OCI-M2 (cell line): ENCODE results near the gene SLC1A4.
"Not testable (repeated sequence)": the region's sequence is repeated elsewhere in the genome, so short reads cannot be mapped to it uniquely, and the experiment has no call there.

Source experiments
- DNase-seq: peaks from one replicate; lab custom pipeline; 2025; ENCODE audit not compliant: unreplicated experiment; lab: John Stamatoyannopoulos, UW

SLC1A4 gene

GRCh38 chr2:64989126-64989981, at the start of gene SLC1A4:
TSS of gene SLC1A4 (plus strand) at chr2:64989399. CDS start at chr2:64989644, 245 bp downstream.
- DNase-seq = no peak

- no peak for DNase-seq
Measured at GRCh38 chr2:64941143-64941542, 48.1 kb upstream of the SLC1A4 start.

- DNase-seq = no peak
Measured at GRCh38 chr2:64941801-64942200, 47.4 kb upstream of the SLC1A4 start.

- DNase-seq = no peak
Measured at GRCh38 chr2:64942693-64943092, 46.5 kb upstream of the SLC1A4 start.

GRCh38 chr2:64943387-64944150, 45.6 kb upstream of the SLC1A4 start:
- no peak for DNase-seq

- no peak for DNase-seq
Measured at GRCh38 chr2:64944484-64944883, 44.7 kb upstream of the SLC1A4 start.

- no peak for DNase-seq
Measured at GRCh38 chr2:64945973-64946768, 43.0 kb upstream of the SLC1A4 start.

GRCh38 chr2:64946769-64947247, 42.4 kb upstream of the SLC1A4 start:
- no peak for DNase-seq

GRCh38 chr2:64947885-64948284, 41.3 kb upstream of the SLC1A4 start:
- DNase-seq = no peak

- DNase-seq = no peak
Measured at GRCh38 chr2:64950226-64951160, 38.7 kb upstream of the SLC1A4 start.

GRCh38 chr2:64951306-64951953, 37.8 kb upstream of the SLC1A4 start:
- no peak for DNase-seq

- DNase-seq = no peak
Measured at GRCh38 chr2:64952096-64952495, 37.1 kb upstream of the SLC1A4 start.

- no peak for DNase-seq
Measured at GRCh38 chr2:64952511-64953482, 36.4 kb upstream of the SLC1A4 start.

- DNase-seq = no peak
Measured at GRCh38 chr2:64955467-64955866, 33.7 kb upstream of the SLC1A4 start.

- DNase-seq = no peak
Measured at GRCh38 chr2:64957109-64957903, 31.9 kb upstream of the SLC1A4 start.

- no peak for DNase-seq
Measured at GRCh38 chr2:64958556-64958955, 30.6 kb upstream of the SLC1A4 start.

- DNase-seq = no peak
Measured at GRCh38 chr2:64960819-64961218, 28.4 kb upstream of the SLC1A4 start.

GRCh38 chr2:64963138-64963537, 26.1 kb upstream of the SLC1A4 start:
- not testable (repeated sequence) for DNase-seq
